OCI-M1 (cell line): ENCODE data around the gene MUC5B.

Source experiments
- DNase-seq: peaks from one replicate; lab custom pipeline; 2025; lab: John Stamatoyannopoulos, UW

The MUC5B gene

DNA sequence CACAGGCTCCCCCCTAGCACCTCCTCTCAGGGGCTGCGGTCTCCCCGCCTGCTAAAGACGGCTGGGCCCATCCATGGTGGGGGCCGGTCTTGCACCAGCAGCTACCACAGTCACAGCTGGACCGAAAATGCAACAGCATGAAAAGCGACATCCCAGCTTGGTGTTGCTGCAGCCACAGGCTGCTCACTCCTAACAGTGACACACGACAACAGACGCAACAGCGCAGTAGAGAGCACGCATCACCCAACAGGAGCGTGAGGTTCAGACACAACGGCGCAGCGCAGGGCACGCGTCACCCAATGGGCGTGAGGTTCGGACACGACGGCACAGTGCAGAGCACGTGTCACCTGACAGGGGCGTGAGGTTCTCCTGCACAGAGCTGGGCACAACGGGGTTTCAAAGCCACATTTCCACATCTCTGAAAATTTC is 62.5 kb downstream of the MUC5B start:
- no peak for DNase-seq

DNA sequence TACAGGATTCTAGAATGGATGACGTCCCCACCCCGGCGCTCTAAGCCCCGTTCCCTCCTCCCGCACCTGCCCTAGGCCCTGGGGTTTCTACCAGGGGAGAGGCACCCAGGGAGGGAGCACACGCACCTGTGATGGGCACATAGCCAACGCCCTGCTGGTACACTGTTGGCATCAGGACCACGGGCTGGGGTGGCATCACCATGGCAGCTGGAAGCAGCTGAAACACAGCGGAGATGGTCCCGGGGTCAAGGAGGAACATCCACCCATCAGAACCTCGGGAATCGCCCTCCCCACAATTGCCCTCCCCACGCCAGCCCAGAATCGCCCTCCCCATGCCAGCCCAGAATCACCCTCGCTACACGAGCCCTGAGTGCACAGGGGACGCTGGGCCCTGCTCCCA is 63.0 kb downstream of the MUC5B start:
- DNase-seq: no peak

DNA sequence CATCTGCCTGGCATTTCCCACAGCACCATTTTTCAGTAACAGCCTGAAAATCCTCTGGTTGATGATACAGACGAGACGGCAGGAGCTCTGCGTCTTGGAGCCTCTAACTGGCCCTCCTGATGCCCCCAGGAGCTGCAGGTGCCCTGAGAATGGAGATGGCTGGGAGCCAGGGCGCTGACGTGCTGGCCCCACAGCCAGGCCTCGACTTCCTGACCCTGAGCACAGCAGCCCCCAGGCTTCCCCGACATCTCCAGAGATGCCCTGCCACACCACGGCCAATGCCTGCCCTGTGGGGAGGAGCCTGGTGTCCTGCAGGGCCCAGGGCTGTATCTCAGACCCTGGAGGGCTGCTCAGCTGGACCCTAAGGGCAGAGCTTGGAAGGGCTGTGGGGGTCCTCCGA is 65.1 kb downstream of the MUC5B start:
- DNase-seq: no peak

DNA sequence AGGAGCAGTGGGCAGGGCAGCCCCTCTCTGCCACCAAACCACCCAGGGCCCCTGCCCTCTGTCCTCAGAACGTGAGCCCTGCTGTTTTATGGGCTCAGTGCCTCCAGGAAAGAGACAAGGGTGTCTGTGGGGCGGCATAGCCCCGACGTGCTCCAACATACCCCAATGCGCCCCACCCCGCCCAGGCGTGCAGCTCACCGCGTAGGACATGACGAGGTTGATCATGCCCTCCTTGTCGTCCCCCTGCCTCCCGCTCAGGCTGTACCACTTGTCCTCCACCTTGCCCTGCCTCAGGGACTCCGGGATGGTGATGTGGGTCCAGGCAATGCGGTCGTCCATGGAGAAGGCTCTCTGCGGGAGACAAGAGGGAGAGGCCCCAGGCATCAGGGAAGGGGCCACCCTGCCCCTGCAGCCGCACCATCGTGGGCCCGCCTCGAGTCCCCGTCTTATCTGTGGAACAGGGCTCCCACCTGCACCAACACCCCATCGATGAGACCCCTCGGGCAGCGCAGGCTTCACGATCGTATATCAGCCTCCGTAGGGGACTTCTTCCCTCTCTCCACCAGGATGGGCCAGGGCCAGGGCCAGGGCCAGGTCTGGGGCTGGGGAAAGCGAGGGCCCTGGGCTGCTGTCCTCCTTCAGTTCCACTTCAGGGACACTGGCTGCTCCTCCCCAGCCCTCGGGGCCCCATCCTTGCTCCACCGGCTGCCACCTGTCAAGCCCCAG is 65.7 kb downstream of the MUC5B start:
- no peak for DNase-seq

DNA sequence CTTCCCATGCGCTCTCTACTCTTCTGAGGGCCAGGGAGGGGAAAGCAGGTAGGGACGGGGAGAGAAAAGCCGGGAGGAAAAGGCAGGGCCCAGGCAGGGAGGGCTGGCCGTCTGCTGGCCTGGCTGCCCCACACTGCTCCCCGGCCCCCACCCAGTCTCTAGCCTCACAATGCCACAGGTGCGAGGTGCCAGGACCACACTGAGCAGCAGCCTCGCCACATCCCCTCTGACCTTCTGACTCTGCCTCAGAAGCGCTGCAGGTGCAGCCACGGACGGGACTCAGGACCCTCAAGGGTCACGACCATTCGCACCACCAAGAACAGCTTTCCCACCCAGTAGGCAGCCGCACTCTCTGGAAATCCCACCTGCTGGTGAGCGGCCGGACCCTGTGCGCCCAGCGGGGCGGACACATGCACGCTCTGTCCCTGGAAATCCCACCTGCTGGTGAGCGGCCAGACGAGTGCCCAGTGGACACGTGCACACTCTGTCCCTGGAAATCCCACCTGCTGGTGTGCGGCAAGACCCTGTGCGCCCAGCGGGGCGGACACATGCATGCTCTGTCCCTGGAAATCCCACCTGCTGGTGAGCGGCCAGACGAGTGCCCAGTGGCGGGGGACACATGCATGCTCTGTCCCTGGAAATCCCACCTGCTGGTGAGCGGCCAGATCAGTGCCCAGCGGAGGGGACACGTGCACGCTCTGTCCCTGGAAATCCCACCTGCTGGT is 66.5 kb downstream of the MUC5B start:
- no peak for DNase-seq

DNA sequence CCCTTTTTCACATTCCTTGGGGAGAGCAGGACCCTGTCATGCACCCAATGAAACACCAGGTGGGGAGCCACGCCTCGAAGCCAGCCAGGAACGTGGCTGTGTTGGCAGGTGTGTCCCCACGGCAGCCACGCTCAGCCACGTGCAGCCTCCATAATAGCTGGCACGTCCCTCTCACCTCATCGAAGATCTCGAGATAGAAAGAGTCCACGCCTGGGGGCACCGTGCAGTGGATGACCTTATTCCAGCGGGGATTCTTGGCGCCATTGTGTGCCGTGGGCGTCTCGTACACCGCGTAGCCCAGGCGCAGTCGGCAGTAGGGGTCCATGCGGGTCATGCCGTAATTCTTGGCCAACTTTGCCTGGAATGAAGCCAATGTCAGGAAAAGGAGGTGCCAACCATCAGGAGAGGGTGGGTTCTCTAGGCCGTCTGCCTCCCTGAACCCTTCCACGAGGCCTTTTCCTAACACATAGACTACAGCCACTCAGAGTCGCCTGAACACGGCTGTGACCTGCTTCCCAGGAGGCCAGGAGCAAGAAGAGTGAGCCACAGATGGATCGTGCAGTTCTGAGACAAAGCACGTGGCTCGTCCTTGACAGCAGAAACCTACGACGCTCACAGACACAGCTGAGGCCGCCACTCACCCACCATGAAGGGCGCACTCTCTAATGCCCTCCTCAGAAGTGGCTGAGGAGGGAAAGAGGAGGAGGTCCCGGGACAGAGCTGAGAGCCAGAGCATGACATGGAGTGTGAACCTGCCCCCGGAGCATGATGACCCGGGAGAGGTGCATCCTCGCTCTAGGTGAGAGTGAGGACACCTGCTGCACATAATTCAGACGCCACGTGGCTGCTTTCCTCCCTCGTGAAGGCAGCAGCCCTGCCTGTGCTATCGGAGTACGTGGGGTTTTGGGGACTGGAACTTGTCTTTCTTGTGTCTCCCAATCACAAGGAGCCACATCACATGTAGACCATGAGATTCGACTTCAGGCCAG is 67.5 kb downstream of the MUC5B start:
- no peak for DNase-seq

DNA sequence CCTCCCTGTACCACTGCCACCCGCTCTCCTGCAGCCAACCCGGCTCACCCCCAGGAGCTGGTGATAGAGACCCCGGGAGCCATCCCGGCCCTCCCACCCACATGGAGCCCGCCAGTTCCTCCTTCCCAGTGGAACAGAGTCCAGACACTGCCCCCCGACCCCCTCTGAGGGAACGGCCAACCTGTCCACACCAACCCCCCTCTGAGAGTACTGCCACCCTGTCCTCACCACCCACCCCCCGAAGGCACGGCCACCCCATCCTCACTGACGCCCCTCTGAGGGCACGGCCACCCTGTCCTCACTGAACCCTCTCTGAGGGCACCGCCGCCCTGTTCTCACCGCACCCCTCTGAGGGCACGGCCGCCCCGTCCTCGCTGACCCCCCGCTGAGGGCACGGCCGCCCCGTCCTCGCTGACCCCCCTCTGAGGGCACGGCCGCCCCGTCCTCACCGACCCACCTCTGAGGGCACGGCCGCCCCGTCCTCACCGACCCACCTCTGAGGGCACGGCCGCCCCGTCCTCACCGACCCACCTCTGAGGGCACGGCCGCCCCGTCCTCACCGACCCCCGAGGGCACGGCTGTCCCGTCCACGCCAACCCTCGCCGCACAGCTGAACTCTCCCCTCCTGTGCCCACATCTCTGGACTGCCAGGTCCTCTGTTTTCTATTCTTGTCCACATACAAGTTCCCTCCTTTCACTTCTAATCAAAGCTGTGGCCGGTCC is 68.6 kb downstream of the MUC5B start:
- DNase-seq: no peak

DNA sequence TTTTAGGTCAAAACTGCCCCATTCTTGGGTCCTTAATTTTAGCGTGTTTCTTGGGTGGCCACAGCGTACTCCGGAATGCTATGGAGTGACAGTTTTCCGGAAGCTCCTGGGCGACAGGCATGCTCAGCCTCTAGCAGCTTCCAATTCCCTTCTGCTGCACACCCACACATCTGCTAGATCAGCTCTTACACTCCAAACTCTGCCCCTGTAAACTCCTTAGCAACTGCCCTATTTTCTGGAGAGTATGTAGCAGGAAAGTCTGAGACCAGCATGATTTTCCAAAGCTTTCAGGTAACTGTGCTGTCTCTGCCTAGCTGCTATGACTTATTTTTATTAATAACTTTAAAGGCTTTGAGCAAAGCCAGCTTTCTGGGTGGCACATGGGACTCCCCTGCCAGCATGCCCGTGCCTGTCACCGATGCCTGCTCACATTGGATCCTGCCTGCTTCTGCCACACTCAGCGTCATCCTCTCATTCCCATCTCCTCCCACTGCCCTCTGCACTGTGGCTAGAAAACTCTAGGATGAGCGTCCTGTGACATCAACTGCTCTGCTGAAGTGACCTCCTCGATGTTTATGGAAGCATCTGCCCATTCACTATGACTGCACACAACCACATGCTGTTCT is 69.3 kb downstream of the MUC5B start:
- no peak for DNase-seq

DNA sequence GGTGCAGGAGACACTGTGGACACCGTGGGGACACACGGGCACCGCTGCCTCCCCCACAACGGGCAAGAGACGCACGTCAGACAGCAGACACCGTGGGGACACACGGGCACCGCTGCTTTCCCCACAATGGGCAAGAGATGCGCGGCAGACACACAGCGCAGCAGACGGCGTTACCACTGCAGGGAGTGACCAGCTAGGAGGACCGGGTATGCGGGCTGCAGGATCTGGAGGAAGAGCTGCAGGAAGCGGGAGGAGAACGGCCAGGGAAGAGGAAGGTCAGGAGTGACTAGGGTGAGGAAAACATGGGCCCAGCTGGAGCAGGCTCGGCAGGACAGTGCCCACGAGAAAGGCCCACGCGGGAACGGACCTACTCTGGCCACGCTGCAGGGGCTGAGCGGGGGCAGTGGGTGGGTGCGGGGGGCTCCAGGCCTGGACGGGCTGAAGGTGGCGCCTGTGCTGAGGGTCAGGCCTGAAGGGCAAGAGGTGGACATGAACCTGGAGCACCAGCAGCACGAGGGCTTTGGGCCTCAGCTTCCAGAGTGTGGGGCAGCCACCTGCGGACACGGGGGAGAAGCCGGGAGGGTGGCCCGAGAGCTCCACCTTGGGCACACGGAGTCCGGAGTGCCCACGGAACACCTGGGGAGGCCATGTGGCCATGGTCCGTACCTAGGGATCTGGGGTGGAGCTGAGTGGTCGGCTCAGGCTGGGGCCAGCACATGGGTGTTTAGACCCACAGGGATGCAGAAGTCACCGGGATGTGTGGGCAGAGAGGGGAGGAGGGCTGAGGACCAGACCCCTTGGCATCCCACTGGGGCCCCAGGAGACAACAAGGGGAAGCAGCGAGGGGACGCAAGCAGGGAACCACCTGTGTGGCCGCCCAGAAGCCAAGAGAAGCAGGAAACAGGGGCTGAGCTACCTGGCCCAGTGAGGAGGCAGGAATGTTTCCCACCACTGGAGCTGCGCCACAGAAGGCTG is 70.1 kb downstream of the MUC5B start:
- no peak for DNase-seq

DNA sequence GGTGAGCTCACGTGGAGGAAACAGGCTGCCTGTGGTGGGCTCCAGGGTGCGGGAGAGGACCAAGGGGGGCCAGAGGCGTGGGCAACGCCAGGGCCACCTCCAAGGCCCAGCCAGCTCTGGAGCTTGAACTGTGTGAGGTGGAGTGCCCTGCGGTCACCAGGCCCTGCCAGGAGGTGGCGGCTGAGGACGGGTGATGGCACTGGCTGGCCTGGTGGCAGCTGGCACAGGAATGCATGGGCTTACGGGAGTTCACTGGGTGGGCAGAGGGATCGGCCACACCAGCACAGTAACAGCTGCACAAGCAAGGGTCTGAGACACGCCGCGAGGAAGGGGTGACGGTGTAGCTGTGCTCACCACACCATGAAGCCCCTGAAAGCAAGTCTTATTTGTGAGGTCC is 70.8 kb downstream of the MUC5B start:
- DNase-seq: peak; percentile 1

DNA sequence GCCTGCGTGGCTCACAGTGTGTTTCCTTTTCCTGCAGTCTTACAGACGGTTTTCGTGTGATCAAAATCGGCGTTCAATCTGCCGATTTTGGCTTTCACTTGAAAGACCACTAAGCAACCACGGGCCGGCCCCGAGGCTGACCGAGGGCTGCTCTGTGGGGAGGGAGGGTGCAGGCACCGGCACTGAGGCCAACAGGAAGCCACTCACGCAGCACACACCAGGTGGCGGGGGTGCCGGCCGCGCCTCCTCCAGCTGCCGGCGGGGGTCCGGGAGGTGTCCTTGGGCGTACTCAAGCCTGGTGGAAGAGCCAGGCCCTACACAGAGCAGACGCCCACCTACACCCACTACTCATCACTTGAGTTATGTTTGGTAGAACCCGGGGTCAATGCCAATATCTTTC is 72.2 kb downstream of the MUC5B start:
- DNase-seq: no peak

DNA sequence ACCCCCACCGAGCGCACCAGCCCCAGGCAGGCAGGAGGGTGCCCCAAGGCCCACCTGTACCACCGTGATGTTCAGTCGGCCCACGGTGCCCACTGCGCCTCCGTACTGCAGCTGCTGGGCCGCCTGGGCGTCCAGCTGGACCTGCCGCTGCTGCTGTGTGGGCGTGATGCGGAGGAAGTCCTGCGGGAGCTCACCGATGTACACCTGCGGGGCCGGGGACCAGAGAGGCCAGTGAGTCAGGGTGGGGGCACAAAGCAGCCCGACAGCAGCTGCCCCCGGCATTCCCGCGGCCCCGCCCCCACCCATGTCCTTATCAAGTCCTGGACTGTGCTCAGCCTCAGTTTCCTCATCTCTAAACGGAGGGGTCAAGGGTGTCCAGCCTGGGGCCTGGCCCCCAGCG is 72.7 kb downstream of the MUC5B start:
- DNase-seq: no peak

DNA sequence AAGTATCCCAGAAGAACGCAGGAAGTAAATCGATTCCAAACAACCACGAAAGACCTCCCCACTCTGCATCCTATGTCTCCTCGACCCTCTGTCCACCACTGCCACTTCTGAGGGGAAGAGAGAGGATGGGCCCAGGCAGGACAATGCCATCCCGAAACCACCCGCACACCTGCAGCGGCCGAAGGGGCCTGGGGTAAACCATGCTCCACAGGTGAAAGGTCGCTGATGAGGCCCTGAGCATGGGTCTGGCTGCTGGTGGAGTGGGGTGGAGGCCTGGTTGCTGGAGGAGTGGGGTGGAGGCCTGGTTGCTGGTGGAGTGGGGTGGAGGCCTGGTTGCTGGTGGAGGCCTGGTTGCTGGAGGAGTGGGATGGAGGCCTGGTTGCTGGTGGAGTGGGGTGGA is 73.4 kb downstream of the MUC5B start:
- no peak for DNase-seq

DNA sequence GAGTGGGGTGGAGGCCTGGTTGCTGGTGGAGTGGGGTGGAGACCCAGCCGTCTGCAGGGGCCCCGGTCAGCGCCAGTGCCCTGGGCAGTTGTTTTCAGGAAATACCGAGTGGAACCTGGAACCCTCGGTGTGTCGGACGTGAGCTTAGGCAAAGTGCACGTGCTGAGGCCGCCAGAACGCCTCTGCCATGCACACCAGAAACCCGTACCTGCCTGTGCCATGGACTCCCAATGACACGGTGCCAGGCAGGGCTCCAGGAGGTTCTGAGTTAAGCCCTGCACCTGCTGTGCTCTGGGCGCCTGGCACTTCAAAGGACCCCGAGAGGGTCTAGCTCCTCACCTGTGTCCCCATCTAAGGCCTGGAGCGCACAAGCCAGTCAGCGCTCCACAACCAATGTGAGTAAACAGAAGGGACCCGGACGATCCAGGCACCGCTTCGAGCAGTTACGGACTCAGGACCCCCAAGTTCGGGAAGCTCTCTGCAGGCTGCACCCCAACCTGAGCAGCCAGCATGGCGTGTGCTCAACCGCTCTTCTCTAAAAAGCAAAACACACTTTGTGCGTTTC is 74.2 kb downstream of the MUC5B start:
- DNase-seq: no peak

DNA sequence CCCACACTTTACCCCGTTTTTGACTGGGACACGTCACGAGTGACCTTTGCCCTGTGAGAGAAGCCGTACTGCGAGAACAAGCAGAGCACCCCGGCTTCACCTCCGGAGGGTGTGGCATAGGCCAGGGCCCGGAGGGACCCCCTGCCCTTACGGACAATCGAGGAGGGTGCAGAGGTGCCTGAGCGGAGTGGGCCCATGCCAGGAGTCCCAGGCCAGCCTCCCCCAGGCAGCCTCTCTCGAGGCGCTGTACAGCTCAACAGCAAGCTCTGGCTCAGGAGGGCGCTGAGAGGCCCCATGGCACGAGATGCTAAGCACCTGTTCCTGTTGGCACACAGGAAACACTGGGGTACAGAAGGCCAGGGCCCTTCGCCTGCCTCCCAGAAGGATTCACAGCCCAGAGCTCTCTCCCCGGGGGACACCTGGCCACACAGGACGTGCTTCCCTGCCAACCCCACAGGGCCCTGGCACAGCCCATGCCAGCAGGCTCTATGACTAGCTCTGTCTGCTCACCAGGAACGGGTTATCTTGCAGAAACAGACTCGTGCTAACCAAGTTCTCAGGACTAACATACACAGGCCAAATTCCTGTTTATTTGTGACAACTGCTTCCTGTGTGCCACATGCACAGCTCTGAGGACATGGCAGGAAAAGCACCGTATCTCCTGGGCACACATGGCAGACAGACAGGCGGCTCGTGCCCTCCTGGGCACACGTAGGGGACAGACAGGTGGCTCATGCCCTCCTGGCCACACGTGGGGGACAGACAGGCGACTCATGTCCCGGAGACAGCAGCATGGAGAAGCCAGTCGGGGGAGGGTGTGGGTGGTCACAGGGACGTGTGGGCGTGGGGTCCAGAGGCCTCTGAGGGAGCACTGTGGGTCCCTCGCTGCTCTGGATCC is 75.0 kb downstream of the MUC5B start:
- no peak for DNase-seq

DNA sequence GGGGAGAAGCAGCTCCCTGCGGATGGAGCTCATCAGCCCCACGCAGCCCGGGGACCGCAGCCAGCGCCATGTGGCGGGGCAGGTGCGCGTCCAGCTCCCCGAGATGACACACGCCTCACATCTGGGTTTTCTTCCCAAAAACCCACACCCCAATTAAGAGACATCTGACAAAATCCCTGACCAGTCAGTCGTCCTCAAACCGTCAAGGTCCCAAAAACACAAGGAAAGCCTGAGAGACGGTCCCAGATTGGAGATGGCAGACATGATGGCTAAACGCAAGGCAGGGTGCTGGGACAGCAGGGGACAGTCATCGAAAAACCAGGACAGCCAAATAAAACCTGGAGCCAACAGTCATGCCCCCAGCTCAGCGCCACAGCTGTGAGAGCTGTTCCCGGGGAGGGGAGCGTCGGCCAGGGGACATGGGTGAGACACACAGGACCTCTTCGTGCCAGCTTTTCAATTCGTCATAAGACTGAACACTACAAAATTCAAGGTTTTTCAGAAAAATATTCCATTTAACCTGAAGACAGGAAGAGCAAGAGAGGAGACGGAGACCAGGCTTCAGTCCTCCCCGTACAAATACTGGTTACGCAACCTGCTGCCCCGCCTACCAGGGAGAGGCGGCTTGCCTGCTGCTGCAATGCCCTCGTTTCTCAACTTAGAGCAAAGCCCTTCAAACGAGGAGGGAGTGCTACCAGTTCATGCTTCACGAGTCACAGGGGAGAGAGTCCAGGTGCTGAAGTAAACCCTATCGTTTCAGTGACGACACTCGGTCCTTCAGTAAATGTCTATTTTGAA is 76.0 kb downstream of the MUC5B start:
- peak; percentile 3 for DNase-seq

DNA sequence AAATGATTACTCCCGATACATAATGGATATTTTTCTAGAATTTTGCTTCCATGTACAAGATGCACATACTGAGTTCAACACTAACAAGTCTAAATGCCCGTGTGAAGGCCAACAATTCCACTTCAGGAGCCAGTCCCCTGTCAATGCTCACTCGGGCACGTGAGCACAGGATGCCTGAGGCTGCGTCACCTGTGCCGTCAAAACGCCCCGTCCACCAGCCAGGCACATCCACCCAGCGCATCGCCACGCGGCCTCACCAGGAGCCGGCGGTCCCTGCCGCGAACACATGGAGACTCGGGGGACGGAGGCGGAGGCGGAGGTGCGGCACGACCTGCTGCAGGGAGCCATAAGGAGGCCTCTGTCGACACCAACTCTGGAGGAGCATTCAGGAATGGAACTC is 76.8 kb downstream of the MUC5B start:
- DNase-seq: no peak

DNA sequence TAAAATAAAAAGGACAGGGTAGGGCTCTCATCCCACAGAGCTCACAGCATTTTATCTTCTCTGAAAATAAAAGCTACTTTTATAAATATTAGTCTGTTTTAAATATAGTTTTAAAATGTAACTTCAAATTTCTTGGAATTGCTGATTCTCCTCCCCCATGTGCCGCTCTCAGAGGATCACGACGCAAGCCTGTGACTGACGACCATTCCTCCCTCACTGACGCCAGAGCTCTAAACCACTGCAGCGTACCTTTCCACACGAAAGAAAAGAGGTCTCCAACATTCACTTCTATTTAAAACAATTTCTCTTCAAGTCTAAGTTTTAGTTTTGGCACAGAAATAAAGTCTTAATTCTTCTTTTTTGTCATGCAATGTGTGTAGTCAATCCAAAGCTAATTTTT is 77.3 kb downstream of the MUC5B start:
- DNase-seq: no peak
